GM12873 (cell line): ENCODE measurements around the gene BMPR1B.

ENCODE experiments used
- TF ChIP-seq, protein P1 (sequence below): IDR thresholded peaks from 2 replicates; pipeline ENCODE4 v1.5.1; 2012; ENCODE audit warnings: low read depth, mild to moderate bottlenecking, moderate library complexity, low read length, control low read depth; ENCODE audit not compliant: insufficient read depth; ENCODE audit errors: missing control alignments

Gene BMPR1B

GRCh38 chr4:95071851-95072250 is 314.1 kb downstream of the BMPR1B start:
- TF ChIP-seq, protein P1, sequence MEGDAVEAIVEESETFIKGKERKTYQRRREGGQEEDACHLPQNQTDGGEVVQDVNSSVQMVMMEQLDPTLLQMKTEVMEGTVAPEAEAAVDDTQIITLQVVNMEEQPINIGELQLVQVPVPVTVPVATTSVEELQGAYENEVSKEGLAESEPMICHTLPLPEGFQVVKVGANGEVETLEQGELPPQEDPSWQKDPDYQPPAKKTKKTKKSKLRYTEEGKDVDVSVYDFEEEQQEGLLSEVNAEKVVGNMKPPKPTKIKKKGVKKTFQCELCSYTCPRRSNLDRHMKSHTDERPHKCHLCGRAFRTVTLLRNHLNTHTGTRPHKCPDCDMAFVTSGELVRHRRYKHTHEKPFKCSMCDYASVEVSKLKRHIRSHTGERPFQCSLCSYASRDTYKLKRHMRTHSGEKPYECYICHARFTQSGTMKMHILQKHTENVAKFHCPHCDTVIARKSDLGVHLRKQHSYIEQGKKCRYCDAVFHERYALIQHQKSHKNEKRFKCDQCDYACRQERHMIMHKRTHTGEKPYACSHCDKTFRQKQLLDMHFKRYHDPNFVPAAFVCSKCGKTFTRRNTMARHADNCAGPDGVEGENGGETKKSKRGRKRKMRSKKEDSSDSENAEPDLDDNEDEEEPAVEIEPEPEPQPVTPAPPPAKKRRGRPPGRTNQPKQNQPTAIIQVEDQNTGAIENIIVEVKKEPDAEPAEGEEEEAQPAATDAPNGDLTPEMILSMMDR = no peak

DNA sequence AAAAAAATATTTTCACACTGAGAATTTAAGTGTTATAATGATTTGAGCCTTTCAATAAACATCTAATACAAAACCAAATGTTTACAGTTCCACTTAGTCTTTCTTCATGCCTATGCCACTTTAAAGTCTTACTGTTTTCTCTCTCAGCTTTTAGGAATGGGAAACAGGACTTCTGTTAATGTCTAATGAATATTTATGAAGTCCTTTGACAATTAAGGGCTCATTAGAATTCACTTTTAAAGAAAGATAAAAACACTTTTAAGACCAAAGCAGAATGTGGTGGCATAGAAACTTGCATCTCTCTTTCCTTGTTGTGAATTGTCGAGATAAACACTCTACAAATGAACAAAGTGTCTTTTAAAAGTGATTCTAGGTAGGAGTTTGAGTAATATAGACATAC is 315.9 kb downstream of the BMPR1B start:
- TF ChIP-seq, protein P1 = no peak

GRCh38 chr4:95077864-95078263 is 320.1 kb downstream of the BMPR1B start:
- TF ChIP-seq, protein P1 = no peak

DNA sequence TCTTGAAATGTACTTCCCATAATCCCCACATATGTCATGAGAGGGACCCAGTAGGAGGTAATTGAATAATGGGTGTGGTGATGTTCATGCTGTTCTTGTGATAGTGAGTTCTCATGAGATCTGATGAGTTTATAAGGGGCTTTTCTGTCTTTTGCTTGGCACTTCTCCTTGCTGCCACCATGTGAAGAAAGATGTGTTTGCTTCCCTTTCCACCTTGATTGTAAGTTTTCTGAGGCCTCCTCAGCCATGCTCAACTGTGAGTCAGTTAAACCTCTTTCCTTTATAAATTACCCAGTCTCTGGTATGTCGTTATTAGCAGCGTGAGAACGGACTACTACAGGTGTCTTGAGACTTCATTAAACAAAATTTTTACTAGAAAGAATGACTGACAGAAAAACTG is 323.2 kb downstream of the BMPR1B start:
- TF ChIP-seq, protein P1 = no peak

- TF ChIP-seq, protein P1 = no peak
Observed at GRCh38 chr4:95084584-95084983, 326.8 kb downstream of the BMPR1B start.

GRCh38 chr4:95085124-95085833 is 327.5 kb downstream of the BMPR1B start:
- TF ChIP-seq, protein P1 = no peak

DNA sequence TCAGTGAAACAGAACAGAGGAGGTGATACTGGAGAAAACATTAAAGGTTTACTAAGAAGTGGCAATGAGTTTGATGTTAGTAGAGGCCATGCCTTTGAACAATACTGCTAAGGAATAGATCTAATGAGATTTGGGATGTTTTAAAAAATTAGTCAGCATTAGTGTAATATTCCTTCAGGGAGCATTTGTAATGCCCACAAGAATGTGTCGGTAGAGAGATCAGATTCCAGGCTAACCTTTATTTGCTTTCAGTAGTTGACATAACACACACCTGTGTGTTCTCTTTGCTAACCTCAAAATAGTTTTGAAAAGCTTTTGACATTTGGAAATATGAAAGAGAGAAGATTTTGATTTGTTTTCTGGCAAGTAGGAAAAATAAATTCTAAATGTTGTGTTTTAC is 328.8 kb downstream of the BMPR1B start:
- TF ChIP-seq, protein P1 = no peak
